Progenitor cell of endocrine pancreas (in vitro differentiated cells): ENCODE results near the gene SFXN5. TPM values are rescaled to one million over a fixed set of nuclear protein-coding genes. Genes with fewer than 3 reads are reported as not detected.

Experiments
- DNase-seq: peaks from one replicate; pipeline ENCODE4 v3.0.0; 2021; ENCODE audit warnings: low spot score; ENCODE audit not compliant: unreplicated experiment
- H3K27ac Mint-ChIP-seq: 2 replicates; pipeline ENCODE4 v1.8.0; 2021; ENCODE audit warnings: mild to moderate bottlenecking, moderate library complexity, mixed read lengths
- H3K27me3 Mint-ChIP-seq: 2 replicates; pipeline ENCODE4 v1.8.0; 2021; ENCODE audit warnings: mixed read lengths
- H3K36me3 Mint-ChIP-seq: 2 replicates; pipeline ENCODE4 v1.8.0; 2022; ENCODE audit warnings: mixed read lengths; ENCODE audit not compliant: insufficient read depth
- H3K4me1 Mint-ChIP-seq: 2 replicates; pipeline ENCODE4 v1.8.0; 2021; ENCODE audit warnings: low read depth, mixed read lengths
- H3K4me3 Mint-ChIP-seq: 2 replicates; pipeline ENCODE4 v1.8.0; 2021; ENCODE audit warnings: low read depth, mild to moderate bottlenecking, moderate library complexity, mixed read lengths
- H3K9me3 Mint-ChIP-seq: 2 replicates; pipeline ENCODE4 v1.8.0; 2021; ENCODE audit warnings: low read depth, mixed read lengths
- total RNA-seq: library from RNA; stranded (reverse); gene quantifications from 2 replicates; pipeline ENCODE4 v1.2.1, GENCODE V29; 2021
- TF ChIP-seq, protein P1 (sequence below): fragments of 200-600 bp; sonication (generic); IDR thresholded peaks from one replicate; pipeline ENCODE4 v1.5.0; 2021; ENCODE audit warnings: antibody characterized with exemption, mild to moderate bottlenecking; ENCODE audit not compliant: unreplicated experiment

The SFXN5 gene
- total RNA-seq, 1 donor from 2014 or later = 33.1 TPM

DNA sequence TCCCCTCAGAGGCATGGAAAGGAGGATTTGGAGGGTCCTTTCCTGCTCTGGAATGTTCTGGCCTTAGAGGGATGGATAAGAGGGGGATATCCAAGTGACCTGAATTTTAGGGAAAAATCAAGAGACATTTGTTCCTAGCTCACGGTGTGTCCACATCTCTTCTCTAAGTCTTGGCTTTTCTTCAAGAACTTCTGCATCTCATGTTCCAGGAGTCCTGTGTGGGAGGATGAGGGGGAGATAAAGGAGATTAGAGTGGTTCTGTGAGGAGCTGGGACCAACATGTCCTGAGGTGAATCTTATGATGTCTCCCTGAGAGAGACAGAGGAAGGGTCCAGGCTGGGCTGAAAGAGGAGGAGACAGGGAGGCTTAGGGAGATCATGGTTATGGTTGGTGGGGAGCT lies 142.5 kb downstream of the SFXN5 start:
- Mint-ChIP-seq H3K9me3 (no peaks in the 10 kb centered on the region), H3K4me1 (no peaks in the 10 kb centered on the region), H3K36me3 (no peaks in the 10 kb centered on the region), H3K27me3 (peaks cover 12% of the 10 kb centered on the region), H3K27ac (no peak overlapping the region), H3K4me3 (no peak overlapping the region)
- TF ChIP-seq, protein P1, sequence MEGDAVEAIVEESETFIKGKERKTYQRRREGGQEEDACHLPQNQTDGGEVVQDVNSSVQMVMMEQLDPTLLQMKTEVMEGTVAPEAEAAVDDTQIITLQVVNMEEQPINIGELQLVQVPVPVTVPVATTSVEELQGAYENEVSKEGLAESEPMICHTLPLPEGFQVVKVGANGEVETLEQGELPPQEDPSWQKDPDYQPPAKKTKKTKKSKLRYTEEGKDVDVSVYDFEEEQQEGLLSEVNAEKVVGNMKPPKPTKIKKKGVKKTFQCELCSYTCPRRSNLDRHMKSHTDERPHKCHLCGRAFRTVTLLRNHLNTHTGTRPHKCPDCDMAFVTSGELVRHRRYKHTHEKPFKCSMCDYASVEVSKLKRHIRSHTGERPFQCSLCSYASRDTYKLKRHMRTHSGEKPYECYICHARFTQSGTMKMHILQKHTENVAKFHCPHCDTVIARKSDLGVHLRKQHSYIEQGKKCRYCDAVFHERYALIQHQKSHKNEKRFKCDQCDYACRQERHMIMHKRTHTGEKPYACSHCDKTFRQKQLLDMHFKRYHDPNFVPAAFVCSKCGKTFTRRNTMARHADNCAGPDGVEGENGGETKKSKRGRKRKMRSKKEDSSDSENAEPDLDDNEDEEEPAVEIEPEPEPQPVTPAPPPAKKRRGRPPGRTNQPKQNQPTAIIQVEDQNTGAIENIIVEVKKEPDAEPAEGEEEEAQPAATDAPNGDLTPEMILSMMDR = no peak
- DNase-seq = no peak

DNA sequence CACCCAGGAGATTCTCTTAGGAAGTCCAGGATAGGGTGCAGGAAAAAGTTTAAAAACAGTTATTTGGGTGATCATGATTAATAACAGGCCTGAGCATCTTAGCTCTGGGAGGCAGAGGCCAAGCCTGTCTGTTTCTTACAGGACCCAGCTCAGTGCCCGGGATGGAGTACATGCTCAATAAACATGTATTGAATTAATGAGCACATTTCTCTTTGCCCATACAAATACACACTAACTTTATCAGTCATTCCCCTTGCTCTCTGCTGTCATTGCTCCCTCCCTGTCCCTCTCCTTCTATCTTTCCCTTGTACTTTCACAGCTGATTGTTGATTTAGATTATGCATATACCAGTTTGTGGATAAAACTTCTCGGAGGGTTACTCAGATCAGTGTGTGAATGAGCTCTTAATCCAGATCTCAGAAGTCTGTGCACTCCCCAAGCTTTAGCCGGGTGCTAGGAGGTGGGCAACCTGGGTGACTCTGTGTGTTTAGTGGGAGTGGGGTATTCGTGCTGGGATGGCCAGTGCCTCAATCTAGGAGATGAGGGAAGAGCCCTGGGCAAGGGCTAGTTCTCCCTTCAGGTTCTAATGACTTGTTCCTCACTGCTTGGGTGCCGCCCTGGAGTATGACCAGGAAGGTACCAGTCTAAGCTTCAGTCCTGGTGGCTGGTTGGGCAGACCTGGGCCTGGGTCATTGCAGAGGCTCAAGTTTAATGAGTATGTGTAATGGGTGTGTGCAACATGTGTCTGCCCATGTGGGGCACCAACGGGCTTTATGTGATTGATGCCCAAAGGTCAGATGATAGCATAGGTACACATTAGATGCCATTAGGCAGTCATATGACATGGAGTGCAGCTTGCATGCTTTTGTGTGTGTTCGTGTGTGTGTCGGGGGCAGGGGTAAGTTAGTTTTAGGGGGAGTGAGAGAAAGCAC lies 143.6 kb downstream of the SFXN5 start:
- DNase-seq = no peak
- H3K4me1 Mint-ChIP-seq = peaks cover 1% of the 10 kb centered on the region
- no peak overlapping the region for H3K4me3 Mint-ChIP-seq
- H3K9me3 Mint-ChIP-seq = no peaks in the 10 kb centered on the region
- H3K27ac Mint-ChIP-seq = no peak overlapping the region
- no peaks in the 10 kb centered on the region for H3K36me3 Mint-ChIP-seq
- TF ChIP-seq, protein P1 = no peak
- peaks cover 19% of the 10 kb centered on the region for H3K27me3 Mint-ChIP-seq

DNA sequence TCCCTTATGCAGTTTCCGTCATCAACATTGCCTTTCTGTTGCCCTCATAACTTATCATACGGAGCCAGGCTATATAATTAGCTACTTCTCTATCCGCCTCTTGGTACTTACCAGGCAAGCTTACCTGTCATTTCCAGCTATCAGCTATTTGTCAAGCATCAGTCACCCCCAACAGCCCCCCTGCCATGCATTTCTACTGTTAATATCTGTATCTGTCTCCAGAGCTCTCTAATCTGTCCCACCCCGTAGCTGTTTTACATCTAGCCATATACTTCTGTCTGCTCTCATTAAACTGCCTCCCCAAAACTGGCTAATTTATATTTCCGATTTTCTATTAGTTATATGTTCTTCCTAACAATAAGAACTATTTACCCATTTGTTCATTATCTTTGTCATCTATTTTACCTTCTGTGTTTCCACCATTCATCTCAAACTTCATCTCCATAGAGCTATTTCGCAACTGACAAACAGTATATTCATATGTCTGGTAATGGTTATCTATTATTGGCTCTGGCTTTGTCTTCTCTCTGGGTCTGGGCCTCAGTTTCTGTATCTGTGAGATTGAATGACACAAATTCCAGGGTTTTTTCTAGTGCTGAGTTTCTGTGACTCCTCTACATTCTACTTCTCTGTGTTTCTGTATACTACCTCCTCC lies 144.6 kb downstream of the SFXN5 start:
- no peaks in the 10 kb centered on the region for H3K36me3 Mint-ChIP-seq
- no peak overlapping the region for H3K27ac Mint-ChIP-seq
- peaks cover 1% of the 10 kb centered on the region for H3K4me1 Mint-ChIP-seq
- H3K4me3 Mint-ChIP-seq = no peak overlapping the region
- TF ChIP-seq, protein P1 = no peak
- no peak for DNase-seq
- H3K27me3 Mint-ChIP-seq = peaks cover 22% of the 10 kb centered on the region
- H3K9me3 Mint-ChIP-seq = no peaks in the 10 kb centered on the region

GRCh38 chr2:72926368-72926767 lies 145.1 kb downstream of the SFXN5 start:
- H3K4me3 Mint-ChIP-seq = no peak overlapping the region
- no peaks in the 10 kb centered on the region for H3K9me3 Mint-ChIP-seq
- no peak overlapping the region for H3K27ac Mint-ChIP-seq

More at GRCh38 chr2:72926368-72926767, 145.1 kb downstream of the SFXN5 start:
- peaks cover 1% of the 10 kb centered on the region for H3K4me1 Mint-ChIP-seq
- H3K27me3 Mint-ChIP-seq = peaks cover 28% of the 10 kb centered on the region
- H3K36me3 Mint-ChIP-seq = no peaks in the 10 kb centered on the region
- TF ChIP-seq, protein P1 = no peak
- no peak for DNase-seq
